Measurements from ENCODE around the gene LIN28B. TPM values are rescaled to one million over a fixed set of nuclear protein-coding genes. Genes with fewer than 3 reads are reported as not detected.
"Not testable (repeated sequence)": the region's sequence is repeated elsewhere in the genome, so short reads cannot be mapped to it uniquely, and the experiment has no call there.

LIN28B gene
- total RNA-seq, 5 donors from 2014 or later (not counting 1 experiment from before 2014, with no cell fraction given), result 0.20 to 0.41 (median 0.22) TPM; not detected in 2

- H3K27me3 ChIP-seq (replicated peaks in 1 of 2; ENCODE audit: control insufficient read depth in 2 of 2, extremely low read depth in 1 of 2, insufficient read depth in 2 of 2, low read length in 1 of 2); ATAC-seq (replicated peaks in 1 of 4); H3K27ac Mint-ChIP-seq; H3K4me3 Mint-ChIP-seq; H3K4me1 ChIP-seq (ENCODE audit: control insufficient read depth in 1 of 2, extremely low read depth in 1 of 2, insufficient read depth in 2 of 2, low read length in 2 of 2); H3K27ac ChIP-seq (ENCODE audit: low read length); H3K9me3 ChIP-seq; POLR2A ChIA-PET; H3K9me3 Mint-ChIP-seq; DNase-seq; H3K4me1 Mint-ChIP-seq; H3K4me3 ChIP-seq (ENCODE audit: control insufficient read depth in 1 of 2, extremely low read depth in 1 of 2, low read length in 1 of 2); H3K36me3 Mint-ChIP-seq; H3K36me3 ChIP-seq (ENCODE audit: control insufficient read depth in 2 of 2, extremely low read depth in 1 of 2, insufficient read depth in 1 of 2, low read length in 1 of 2): not testable (repeated sequence)
- WGBS (ENCODE audit: insufficient coverage), result 95% methylated on average over 4 of the region's 8 CpGs
- H3K27me3 Mint-ChIP-seq, result peaks cover 11 to 13% of the 10 kb centered on the region in 2 donors
- CTCF ChIA-PET, result interaction anchor here in 1 of 2 donors (1.0 kb wide), 1 partner anchor 11 kb away, joined by 4 read pairs; no protein-coding TSS in a partner anchor
Measured at GRCh38 chr6:105076418-105076817, 119.5 kb downstream of the LIN28B start.

- no CpG with 5 or more reads among the region's 1 CpG for WGBS (ENCODE audit: insufficient coverage)
- ATAC-seq (replicated peaks in 1 of 4) (no peak), DNase-seq (peak in 1 of 35 experiments; percentile 17)
- Histone ChIP-seq H3K27me3 (replicated peaks in 1 of 2; ENCODE audit: control insufficient read depth in 2 of 2, extremely low read depth in 1 of 2, insufficient read depth in 2 of 2, low read length in 1 of 2) (peaks cover 0 to 4% of the 10 kb centered on the region in 2 experiments), H3K36me3 (ENCODE audit: control insufficient read depth in 2 of 2, extremely low read depth in 1 of 2, insufficient read depth in 1 of 2, low read length in 1 of 2) (no peaks in the 10 kb centered on the region), H3K27ac (ENCODE audit: low read length) (no peak overlapping the region), H3K9me3 (no peaks in the 10 kb centered on the region), H3K4me3 (ENCODE audit: control insufficient read depth in 1 of 2, extremely low read depth in 1 of 2, low read length in 1 of 2) (no peak overlapping the region), H3K4me1 (ENCODE audit: control insufficient read depth in 1 of 2, extremely low read depth in 1 of 2, insufficient read depth in 2 of 2, low read length in 2 of 2) (no peaks in the 10 kb centered on the region)
- POLR2A ChIA-PET, result no interaction called here
- Mint-ChIP-seq H3K4me1 (no peaks in the 10 kb centered on the region), H3K9me3 (no peaks in the 10 kb centered on the region), H3K4me3 (no peak overlapping the region), H3K36me3 (no peaks in the 10 kb centered on the region), H3K27ac (no peak overlapping the region), H3K27me3 (peaks cover 11 to 13% of the 10 kb centered on the region in 2 donors)
- CTCF ChIA-PET, result interaction anchor here (0.6 to 2.3 kb wide), 7 partner anchors 9 to 393 kb away, joined by 3 to 12 read pairs (median 4); no protein-coding TSS in a partner anchor
Measured at GRCh38 chr6:105077596-105078385, 120.9 kb downstream of the LIN28B start.

GRCh38 chr6:105078386-105078708, 121.4 kb downstream of the LIN28B start:
- DNase-seq, result no peak
- Mint-ChIP-seq H3K36me3 (no peaks in the 10 kb centered on the region), H3K27me3 (peaks cover 8 to 13% of the 10 kb centered on the region in 2 donors), H3K4me1 (no peaks in the 10 kb centered on the region), H3K4me3 (no peak overlapping the region), H3K9me3 (no peaks in the 10 kb centered on the region), H3K27ac (no peak overlapping the region)
- Histone ChIP-seq H3K9me3 (no peaks in the 10 kb centered on the region), H3K27ac (ENCODE audit: low read length) (no peak overlapping the region), H3K27me3 (replicated peaks in 1 of 2; ENCODE audit: control insufficient read depth in 2 of 2, extremely low read depth in 1 of 2, insufficient read depth in 2 of 2, low read length in 1 of 2) (peaks cover 0 to 4% of the 10 kb centered on the region in 2 experiments), H3K36me3 (ENCODE audit: control insufficient read depth in 2 of 2, extremely low read depth in 1 of 2, insufficient read depth in 1 of 2, low read length in 1 of 2) (no peaks in the 10 kb centered on the region), H3K4me1 (ENCODE audit: control insufficient read depth in 1 of 2, extremely low read depth in 1 of 2, insufficient read depth in 2 of 2, low read length in 2 of 2) (no peaks in the 10 kb centered on the region), H3K4me3 (ENCODE audit: control insufficient read depth in 1 of 2, extremely low read depth in 1 of 2, low read length in 1 of 2) (no peak overlapping the region)
- 88% methylated on average over 4 of the region's 6 CpGs for WGBS (ENCODE audit: insufficient coverage)
- POLR2A ChIA-PET, result no interaction called here
- no peak for ATAC-seq (replicated peaks in 1 of 4)
- CTCF ChIA-PET, result interaction anchor here in 1 of 2 donors (1.8 to 2.3 kb wide), 2 partner anchors 9 to 288 kb away, joined by 7 to 12 read pairs; no protein-coding TSS in a partner anchor

GRCh38 chr6:105080279-105080678, 123.4 kb downstream of the LIN28B start:
- ChIA-PET POLR2A (no interaction called here), CTCF (interaction anchor here in 1 of 2 donors (0.9 kb wide), 1 partner anchor 8 kb away, joined by 7 read pairs; no protein-coding TSS in a partner anchor)
- Histone ChIP-seq H3K4me3 (ENCODE audit: control insufficient read depth in 1 of 2, extremely low read depth in 1 of 2, low read length in 1 of 2) (no peak overlapping the region), H3K27me3 (replicated peaks in 1 of 2; ENCODE audit: control insufficient read depth in 2 of 2, extremely low read depth in 1 of 2, insufficient read depth in 2 of 2, low read length in 1 of 2) (peaks cover 0 to 4% of the 10 kb centered on the region in 2 experiments), H3K27ac (ENCODE audit: low read length) (no peak overlapping the region), H3K9me3 (no peaks in the 10 kb centered on the region), H3K4me1 (ENCODE audit: control insufficient read depth in 1 of 2, extremely low read depth in 1 of 2, insufficient read depth in 2 of 2, low read length in 2 of 2) (no peaks in the 10 kb centered on the region), H3K36me3 (ENCODE audit: control insufficient read depth in 2 of 2, extremely low read depth in 1 of 2, insufficient read depth in 1 of 2, low read length in 1 of 2) (no peaks in the 10 kb centered on the region)
- 53% methylated on average over 5 of the region's 6 CpGs for WGBS (ENCODE audit: insufficient coverage)
- no peaks in the 10 kb centered on the region for H3K4me1 Mint-ChIP-seq
- no peak overlapping the region for H3K4me3 Mint-ChIP-seq
- DNase-seq, result no peak
- no peak for ATAC-seq (replicated peaks in 1 of 4)
- H3K27me3 Mint-ChIP-seq, result peaks cover 6 to 13% of the 10 kb centered on the region in 2 donors
- no peaks in the 10 kb centered on the region for H3K36me3 Mint-ChIP-seq
- no peaks in the 10 kb centered on the region for H3K9me3 Mint-ChIP-seq
- no peak overlapping the region for H3K27ac Mint-ChIP-seq

GRCh38 chr6:105081662-105082061, 124.8 kb downstream of the LIN28B start:
- ATAC-seq (replicated peaks in 1 of 4); H3K36me3 Mint-ChIP-seq; H3K27ac ChIP-seq (ENCODE audit: low read length); H3K4me3 Mint-ChIP-seq; H3K9me3 ChIP-seq; H3K36me3 ChIP-seq (ENCODE audit: control insufficient read depth in 2 of 2, extremely low read depth in 1 of 2, insufficient read depth in 1 of 2, low read length in 1 of 2); H3K4me3 ChIP-seq (ENCODE audit: control insufficient read depth in 1 of 2, extremely low read depth in 1 of 2, low read length in 1 of 2); H3K9me3 Mint-ChIP-seq; POLR2A ChIA-PET; H3K4me1 Mint-ChIP-seq; DNase-seq; H3K27ac Mint-ChIP-seq; H3K27me3 ChIP-seq (replicated peaks in 1 of 2; ENCODE audit: control insufficient read depth in 2 of 2, extremely low read depth in 1 of 2, insufficient read depth in 2 of 2, low read length in 1 of 2); H3K4me1 ChIP-seq (ENCODE audit: control insufficient read depth in 1 of 2, extremely low read depth in 1 of 2, insufficient read depth in 2 of 2, low read length in 2 of 2): not testable (repeated sequence)
- 83% methylated on average over 1 of the region's 3 CpGs for WGBS (ENCODE audit: insufficient coverage)
- H3K27me3 Mint-ChIP-seq, result peaks cover 6 to 13% of the 10 kb centered on the region in 2 donors
- CTCF ChIA-PET, result interaction anchor here in 1 of 2 donors (0.6 kb wide), 1 partner anchor 1899 kb away, joined by 3 read pairs; no protein-coding TSS in a partner anchor

- DNase-seq, result peak in 20 of 35 experiments; percentile 3 to 73 (median 10)
- H3K27me3 Mint-ChIP-seq, result no peaks in the 10 kb centered on the region
- no peak overlapping the region for H3K27ac Mint-ChIP-seq
- no peaks in the 10 kb centered on the region for H3K4me1 Mint-ChIP-seq
- H3K9me3 ChIP-seq, result no peaks in the 10 kb centered on the region
- peak in 2 of 4 experiments; percentile 54 to 63 for ATAC-seq (replicated peaks in 1 of 4)
- H3K36me3 Mint-ChIP-seq, result no peaks in the 10 kb centered on the region
- ChIA-PET POLR2A (no interaction called here), CTCF (interaction anchor here (0.6 to 2.2 kb wide), 24 partner anchors 7 to 1137 kb away, joined by 3 to 26 read pairs (median 4); partner anchors contain the start of gene PREP (in 2 of the 2))
- H3K4me3 Mint-ChIP-seq, result no peak overlapping the region
- H3K9me3 Mint-ChIP-seq, result no peaks in the 10 kb centered on the region
- H3K27me3 ChIP-seq (replicated peaks in 1 of 2; ENCODE audit: control insufficient read depth in 2 of 2, extremely low read depth in 1 of 2, insufficient read depth in 2 of 2, low read length in 1 of 2), result no peaks in the 10 kb centered on the region
- no CpG with 5 or more reads among the region's 1 CpG for WGBS (ENCODE audit: insufficient coverage)
- no peaks in the 10 kb centered on the region for H3K36me3 ChIP-seq (ENCODE audit: control insufficient read depth in 2 of 2, extremely low read depth in 1 of 2, insufficient read depth in 1 of 2, low read length in 1 of 2)
- no peak overlapping the region for H3K4me3 ChIP-seq (ENCODE audit: control insufficient read depth in 1 of 2, extremely low read depth in 1 of 2, low read length in 1 of 2)
- H3K27ac ChIP-seq (ENCODE audit: low read length), result no peak overlapping the region
- H3K4me1 ChIP-seq (ENCODE audit: control insufficient read depth in 1 of 2, extremely low read depth in 1 of 2, insufficient read depth in 2 of 2, low read length in 2 of 2), result no peaks in the 10 kb centered on the region
Measured at GRCh38 chr6:105087571-105088211, 130.8 kb downstream of the LIN28B start.

All from T-cell (primary cell).